ENCODE measurements around the gene CPNE4. TPM values are rescaled to one million over a fixed set of nuclear protein-coding genes. Genes with fewer than 3 reads are reported as not detected.

CPNE4 gene
- total RNA-seq, 1 donor from 2014 or later, result 0.20 TPM

- no peak for DNase-seq
Measured at GRCh38 chr3:131733086-131733841, 301.6 kb downstream of the CPNE4 start.

GRCh38 chr3:131731709-131732108 is 303.1 kb downstream of the CPNE4 start:
- no peak for DNase-seq

GRCh38 chr3:131730581-131730980 is 304.2 kb downstream of the CPNE4 start:
- no peak for DNase-seq

GRCh38 chr3:131729643-131730017 is 305.2 kb downstream of the CPNE4 start:
- DNase-seq, result no peak

GRCh38 chr3:131728898-131729642 is 305.7 kb downstream of the CPNE4 start:
- no peak for DNase-seq

GRCh38 chr3:131725414-131725813 is 309.4 kb downstream of the CPNE4 start:
- no peak for DNase-seq

- no peak for DNase-seq
Measured at GRCh38 chr3:131723343-131723742, 311.5 kb downstream of the CPNE4 start.

- no peak for DNase-seq
Measured at GRCh38 chr3:131717493-131717892, 317.3 kb downstream of the CPNE4 start.

GRCh38 chr3:131716943-131717342 is 317.9 kb downstream of the CPNE4 start:
- no peak for DNase-seq

GRCh38 chr3:131716007-131716406 is 318.8 kb downstream of the CPNE4 start:
- no peak for DNase-seq

GRCh38 chr3:131714585-131715220 is 320.1 kb downstream of the CPNE4 start:
- DNase-seq, result no peak

- no peak for DNase-seq
Measured at GRCh38 chr3:131713416-131714123, 321.2 kb downstream of the CPNE4 start.

GRCh38 chr3:131712662-131713061 is 322.2 kb downstream of the CPNE4 start:
- no peak for DNase-seq

GRCh38 chr3:131711114-131711768 is 323.6 kb downstream of the CPNE4 start:
- no peak for DNase-seq

- no peak for DNase-seq
Measured at GRCh38 chr3:131708241-131708640, 326.6 kb downstream of the CPNE4 start.

- DNase-seq, result no peak
Measured at GRCh38 chr3:131705558-131706051, 329.2 kb downstream of the CPNE4 start.

GRCh38 chr3:131705099-131705498 is 329.7 kb downstream of the CPNE4 start:
- no peak for DNase-seq

- no peak for DNase-seq
Measured at GRCh38 chr3:131704098-131704497, 330.7 kb downstream of the CPNE4 start.

- DNase-seq, result no peak
Measured at GRCh38 chr3:131702146-131702545, 332.7 kb downstream of the CPNE4 start.

GRCh38 chr3:131701153-131701770 is 333.6 kb downstream of the CPNE4 start:
- no peak for DNase-seq

- no peak for DNase-seq
Measured at GRCh38 chr3:131699001-131699400, 335.8 kb downstream of the CPNE4 start.

Data from skin of body (tissue), 2 donors.